Measurements from ENCODE around the gene SLC43A3. TPM values are rescaled to one million over a fixed set of nuclear protein-coding genes. Genes with fewer than 3 reads are reported as not detected.

The SLC43A3 gene
- total and polyA plus RNA-seq, 9 of the 15 experiments (the other 6 are each of a cell fraction or from before 2014, with no cell fraction given) = 63.7 to 281 (median 139) TPM

DNA sequence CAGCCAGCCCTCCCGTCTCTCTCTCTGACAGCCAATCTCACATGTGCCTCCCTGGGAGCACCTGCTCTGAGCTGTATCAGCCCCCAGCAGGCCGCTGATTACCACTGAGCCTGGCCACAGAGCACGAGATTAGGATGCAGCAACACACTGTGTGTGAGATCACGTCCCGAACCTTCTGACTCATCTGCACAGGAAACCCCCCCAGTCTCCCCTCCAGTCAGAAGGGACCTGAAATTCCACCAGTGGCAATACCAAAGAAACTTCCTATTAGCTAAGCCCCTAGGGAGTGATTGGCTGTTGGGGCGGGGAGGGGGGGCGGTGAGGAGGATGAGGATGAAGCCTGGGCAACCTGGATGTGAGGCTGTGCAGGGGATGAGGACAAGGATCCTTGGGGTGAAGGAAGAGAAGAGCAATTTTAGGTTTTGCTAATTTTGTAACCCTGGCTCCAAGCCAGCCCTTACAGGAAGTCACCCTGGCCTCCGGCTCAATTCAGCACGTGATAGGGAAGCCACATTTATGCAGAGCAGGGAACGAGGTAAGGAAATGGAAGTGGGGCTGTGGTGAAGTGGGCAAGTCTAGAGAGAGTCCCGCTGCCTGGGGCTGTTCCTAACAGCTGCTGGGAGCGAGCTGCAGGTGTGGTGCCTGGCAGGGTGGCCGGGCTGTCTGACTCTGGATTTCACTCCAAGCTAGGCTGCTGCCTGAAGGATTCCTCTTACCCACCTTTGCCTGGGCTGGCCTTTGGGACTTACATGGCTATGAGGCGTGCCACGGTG lies 1.9 kb downstream of the SLC43A3 start (continued):
- TF ChIP-seq, protein P1, sequence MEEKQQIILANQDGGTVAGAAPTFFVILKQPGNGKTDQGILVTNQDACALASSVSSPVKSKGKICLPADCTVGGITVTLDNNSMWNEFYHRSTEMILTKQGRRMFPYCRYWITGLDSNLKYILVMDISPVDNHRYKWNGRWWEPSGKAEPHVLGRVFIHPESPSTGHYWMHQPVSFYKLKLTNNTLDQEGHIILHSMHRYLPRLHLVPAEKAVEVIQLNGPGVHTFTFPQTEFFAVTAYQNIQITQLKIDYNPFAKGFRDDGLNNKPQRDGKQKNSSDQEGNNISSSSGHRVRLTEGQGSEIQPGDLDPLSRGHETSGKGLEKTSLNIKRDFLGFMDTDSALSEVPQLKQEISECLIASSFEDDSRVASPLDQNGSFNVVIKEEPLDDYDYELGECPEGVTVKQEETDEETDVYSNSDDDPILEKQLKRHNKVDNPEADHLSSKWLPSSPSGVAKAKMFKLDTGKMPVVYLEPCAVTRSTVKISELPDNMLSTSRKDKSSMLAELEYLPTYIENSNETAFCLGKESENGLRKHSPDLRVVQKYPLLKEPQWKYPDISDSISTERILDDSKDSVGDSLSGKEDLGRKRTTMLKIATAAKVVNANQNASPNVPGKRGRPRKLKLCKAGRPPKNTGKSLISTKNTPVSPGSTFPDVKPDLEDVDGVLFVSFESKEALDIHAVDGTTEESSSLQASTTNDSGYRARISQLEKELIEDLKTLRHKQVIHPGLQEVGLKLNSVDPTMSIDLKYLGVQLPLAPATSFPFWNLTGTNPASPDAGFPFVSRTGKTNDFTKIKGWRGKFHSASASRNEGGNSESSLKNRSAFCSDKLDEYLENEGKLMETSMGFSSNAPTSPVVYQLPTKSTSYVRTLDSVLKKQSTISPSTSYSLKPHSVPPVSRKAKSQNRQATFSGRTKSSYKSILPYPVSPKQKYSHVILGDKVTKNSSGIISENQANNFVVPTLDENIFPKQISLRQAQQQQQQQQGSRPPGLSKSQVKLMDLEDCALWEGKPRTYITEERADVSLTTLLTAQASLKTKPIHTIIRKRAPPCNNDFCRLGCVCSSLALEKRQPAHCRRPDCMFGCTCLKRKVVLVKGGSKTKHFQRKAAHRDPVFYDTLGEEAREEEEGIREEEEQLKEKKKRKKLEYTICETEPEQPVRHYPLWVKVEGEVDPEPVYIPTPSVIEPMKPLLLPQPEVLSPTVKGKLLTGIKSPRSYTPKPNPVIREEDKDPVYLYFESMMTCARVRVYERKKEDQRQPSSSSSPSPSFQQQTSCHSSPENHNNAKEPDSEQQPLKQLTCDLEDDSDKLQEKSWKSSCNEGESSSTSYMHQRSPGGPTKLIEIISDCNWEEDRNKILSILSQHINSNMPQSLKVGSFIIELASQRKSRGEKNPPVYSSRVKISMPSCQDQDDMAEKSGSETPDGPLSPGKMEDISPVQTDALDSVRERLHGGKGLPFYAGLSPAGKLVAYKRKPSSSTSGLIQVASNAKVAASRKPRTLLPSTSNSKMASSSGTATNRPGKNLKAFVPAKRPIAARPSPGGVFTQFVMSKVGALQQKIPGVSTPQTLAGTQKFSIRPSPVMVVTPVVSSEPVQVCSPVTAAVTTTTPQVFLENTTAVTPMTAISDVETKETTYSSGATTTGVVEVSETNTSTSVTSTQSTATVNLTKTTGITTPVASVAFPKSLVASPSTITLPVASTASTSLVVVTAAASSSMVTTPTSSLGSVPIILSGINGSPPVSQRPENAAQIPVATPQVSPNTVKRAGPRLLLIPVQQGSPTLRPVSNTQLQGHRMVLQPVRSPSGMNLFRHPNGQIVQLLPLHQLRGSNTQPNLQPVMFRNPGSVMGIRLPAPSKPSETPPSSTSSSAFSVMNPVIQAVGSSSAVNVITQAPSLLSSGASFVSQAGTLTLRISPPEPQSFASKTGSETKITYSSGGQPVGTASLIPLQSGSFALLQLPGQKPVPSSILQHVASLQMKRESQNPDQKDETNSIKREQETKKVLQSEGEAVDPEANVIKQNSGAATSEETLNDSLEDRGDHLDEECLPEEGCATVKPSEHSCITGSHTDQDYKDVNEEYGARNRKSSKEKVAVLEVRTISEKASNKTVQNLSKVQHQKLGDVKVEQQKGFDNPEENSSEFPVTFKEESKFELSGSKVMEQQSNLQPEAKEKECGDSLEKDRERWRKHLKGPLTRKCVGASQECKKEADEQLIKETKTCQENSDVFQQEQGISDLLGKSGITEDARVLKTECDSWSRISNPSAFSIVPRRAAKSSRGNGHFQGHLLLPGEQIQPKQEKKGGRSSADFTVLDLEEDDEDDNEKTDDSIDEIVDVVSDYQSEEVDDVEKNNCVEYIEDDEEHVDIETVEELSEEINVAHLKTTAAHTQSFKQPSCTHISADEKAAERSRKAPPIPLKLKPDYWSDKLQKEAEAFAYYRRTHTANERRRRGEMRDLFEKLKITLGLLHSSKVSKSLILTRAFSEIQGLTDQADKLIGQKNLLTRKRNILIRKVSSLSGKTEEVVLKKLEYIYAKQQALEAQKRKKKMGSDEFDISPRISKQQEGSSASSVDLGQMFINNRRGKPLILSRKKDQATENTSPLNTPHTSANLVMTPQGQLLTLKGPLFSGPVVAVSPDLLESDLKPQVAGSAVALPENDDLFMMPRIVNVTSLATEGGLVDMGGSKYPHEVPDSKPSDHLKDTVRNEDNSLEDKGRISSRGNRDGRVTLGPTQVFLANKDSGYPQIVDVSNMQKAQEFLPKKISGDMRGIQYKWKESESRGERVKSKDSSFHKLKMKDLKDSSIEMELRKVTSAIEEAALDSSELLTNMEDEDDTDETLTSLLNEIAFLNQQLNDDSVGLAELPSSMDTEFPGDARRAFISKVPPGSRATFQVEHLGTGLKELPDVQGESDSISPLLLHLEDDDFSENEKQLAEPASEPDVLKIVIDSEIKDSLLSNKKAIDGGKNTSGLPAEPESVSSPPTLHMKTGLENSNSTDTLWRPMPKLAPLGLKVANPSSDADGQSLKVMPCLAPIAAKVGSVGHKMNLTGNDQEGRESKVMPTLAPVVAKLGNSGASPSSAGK (IDR thresholded peaks at IDR 0.05) = peak; percentile 83
- TF ChIP-seq ZNF778 (CRISPR knock-in tag; IDR thresholded peaks at IDR 0.05) (no peak), POLR3G (IDR thresholded peaks at IDR 0.05; ENCODE audit: extremely low read depth, insufficient read length, insufficient replicate concordance) (no peak), FOSL1 (tag; conservative IDR thresholded peaks at IDR 0.05) (peak; percentile 97), TSC22D4 (tag; IDR thresholded peaks at IDR 0.05) (no peak), SMAD4 (CRISPR knock-in tag; conservative IDR thresholded peaks at IDR 0.05) (peak; percentile 98), ZBTB17 (CRISPR knock-in tag; IDR thresholded peaks at IDR 0.05) (no peak), BCL6 (CRISPR knock-in tag; IDR thresholded peaks at IDR 0.05) (no peak), ZBTB1 (CRISPR knock-in tag; IDR thresholded peaks at IDR 0.05; ENCODE audit: borderline replicate concordance, low read depth) (no peak), RB1 (IDR thresholded peaks at IDR 0.05; ENCODE audit: low read depth) (0 out of 2 replicates have a peak, but pooled peaks have one; percentile 56), HNRNPUL1 (IDR thresholded peaks at IDR 0.05; ENCODE audit: low read length) (no peak), ZNF436 (CRISPR knock-in tag; IDR thresholded peaks at IDR 0.05) (no peak), ZNF274 (IDR thresholded peaks at IDR 0.05; ENCODE audit: borderline replicate concordance, low read depth, low read length) (peak; percentile 75; the same call in 1 of the 2 replicates)
- TF ChIP-seq, protein P2, sequence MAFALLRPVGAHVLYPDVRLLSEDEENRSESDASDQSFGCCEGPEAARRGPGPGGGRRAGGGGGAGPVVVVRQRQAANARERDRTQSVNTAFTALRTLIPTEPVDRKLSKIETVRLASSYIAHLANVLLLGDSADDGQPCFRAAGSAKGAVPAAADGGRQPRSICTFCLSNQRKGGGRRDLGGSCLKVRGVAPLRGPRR (CRISPR knock-in tag; IDR thresholded peaks at IDR 0.05) = no peak
- TF ChIP-seq, protein P3, sequence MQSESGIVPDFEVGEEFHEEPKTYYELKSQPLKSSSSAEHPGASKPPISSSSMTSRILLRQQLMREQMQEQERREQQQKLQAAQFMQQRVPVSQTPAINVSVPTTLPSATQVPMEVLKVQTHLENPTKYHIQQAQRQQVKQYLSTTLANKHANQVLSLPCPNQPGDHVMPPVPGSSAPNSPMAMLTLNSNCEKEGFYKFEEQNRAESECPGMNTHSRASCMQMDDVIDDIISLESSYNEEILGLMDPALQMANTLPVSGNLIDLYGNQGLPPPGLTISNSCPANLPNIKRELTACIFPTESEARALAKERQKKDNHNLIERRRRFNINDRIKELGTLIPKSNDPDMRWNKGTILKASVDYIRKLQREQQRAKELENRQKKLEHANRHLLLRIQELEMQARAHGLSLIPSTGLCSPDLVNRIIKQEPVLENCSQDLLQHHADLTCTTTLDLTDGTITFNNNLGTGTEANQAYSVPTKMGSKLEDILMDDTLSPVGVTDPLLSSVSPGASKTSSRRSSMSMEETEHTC (IDR thresholded peaks at IDR 0.05) = peak; percentile 98

Measured in K562 (cell line).